Measurements from ENCODE around the gene NR2E3.
"Not testable (repeated sequence)": the region's sequence is repeated elsewhere in the genome, so short reads cannot be mapped to it uniquely, and the experiment has no call there.

Gene NR2E3

DNA sequence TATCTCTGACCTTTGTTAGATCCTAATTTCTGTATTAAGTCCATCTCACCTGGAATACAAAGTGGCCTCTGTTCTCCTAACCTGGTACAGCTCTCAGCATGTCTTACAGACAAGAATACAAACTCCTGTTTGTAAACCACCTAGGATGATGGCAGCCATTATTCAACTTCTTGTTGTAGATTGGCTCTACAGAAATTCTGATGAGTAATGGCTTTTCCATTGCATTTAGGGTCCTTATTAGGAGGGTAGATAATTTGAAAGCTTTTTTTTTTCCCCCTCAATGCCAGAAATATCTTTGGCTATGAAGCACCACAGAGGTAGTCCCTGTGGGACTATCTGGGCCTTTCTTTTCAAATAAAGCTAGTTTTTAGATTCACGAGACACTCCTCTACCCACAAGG, 9.8 kb downstream of the NR2E3 start:
- no peak for DNase-seq

- DNase-seq, result no peak
Measured at GRCh38 chr15:71821547-71822129, 11.3 kb downstream of the NR2E3 start.

- DNase-seq, result no peak
Measured at GRCh38 chr15:71822890-71823630, 12.7 kb downstream of the NR2E3 start.

- no peak for DNase-seq
Measured at GRCh38 chr15:71823801-71824200, 13.4 kb downstream of the NR2E3 start.

DNA sequence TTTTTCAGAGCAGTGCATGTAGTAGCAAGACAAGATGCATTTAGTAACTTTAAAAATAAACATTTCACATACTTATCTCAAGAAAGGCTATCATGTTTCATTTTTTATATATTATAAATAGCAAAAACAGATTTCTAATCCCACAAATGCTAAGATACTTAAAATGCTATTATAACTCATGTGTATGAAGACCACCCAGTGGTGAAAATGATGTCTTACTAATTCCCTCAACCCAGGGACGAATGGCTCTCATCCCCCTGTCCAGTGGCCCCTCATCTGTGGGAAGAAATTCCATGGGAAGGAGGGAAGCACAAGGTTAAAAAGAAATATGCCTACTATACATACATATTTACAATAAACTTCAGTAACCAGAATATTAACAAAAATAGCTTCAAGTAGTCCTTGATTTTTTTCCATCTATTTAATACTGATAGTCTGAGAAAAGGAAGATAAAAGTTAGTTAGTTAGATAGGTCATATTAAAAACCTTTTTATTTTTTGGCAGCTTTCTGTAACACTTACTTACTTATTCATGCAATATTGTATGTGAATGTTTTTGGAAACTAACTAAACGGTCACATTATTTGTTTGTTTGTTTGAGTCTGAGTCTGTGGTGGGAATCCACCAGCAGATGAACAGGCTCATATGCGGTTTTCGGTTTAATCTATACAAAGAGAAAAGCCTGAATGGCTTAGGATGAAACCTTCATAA, 14.8 kb downstream of the NR2E3 start:
- DNase-seq, result no peak

DNA sequence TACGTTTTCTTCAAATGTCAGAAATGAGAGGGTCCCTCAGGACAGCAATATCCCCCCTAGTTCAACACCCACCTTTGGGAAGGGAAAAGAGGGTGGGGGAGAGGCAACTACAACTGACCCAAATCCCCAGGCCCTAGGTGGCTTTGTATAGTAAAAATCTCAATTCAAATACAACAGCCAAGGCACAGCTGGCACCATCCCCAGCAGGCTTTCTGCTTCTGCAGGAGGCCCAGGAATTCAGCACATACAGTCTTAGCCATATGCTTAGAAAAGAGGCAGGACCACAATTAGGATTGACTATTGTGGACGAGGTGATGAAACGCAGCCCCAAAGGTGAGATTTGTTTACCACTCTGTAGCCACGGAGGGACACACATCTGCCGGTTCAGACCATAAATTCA, 15.8 kb downstream of the NR2E3 start:
- no peak for DNase-seq

GRCh38 chr15:71830981-71831380, 20.6 kb downstream of the NR2E3 start:
- no peak for DNase-seq

DNA sequence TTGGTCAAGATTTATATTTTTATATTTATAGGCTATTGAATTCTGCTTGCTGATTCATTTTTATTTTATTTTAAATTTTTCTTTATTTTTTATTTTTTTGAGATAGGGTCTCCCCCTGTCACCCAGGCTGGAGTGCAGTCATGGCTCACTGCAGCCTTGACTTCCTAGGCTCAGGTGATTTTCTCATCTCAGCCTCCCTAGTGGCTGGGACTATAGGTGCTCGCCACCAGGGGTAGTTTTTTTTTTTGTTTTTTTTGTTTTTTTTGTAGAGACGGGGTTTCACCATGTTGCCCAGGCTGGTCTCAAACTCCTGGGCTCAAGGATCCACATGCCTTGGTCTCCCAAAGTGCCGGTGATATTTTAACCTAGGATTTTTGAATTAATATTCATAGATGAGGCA, 31.2 kb downstream of the NR2E3 start:
- DNase-seq, result no peak

GRCh38 chr15:71844916-71845315, 34.6 kb downstream of the NR2E3 start:
- no peak for DNase-seq

- no peak for DNase-seq
Measured at GRCh38 chr15:71853543-71853942, 43.2 kb downstream of the NR2E3 start.

GRCh38 chr15:71858232-71858631, 47.9 kb downstream of the NR2E3 start:
- not testable (repeated sequence) for DNase-seq
